Right ventricle myocardium inferior (tissue), 1 donor: ENCODE data around the gene DAZAP1. TPM values are rescaled to one million over a fixed set of nuclear protein-coding genes. Genes with fewer than 3 reads are reported as not detected.

ENCODE experiments used
- ATAC-seq: fragments of 200-7000 bp; cut with Tn5 transposase; one replicate; pipeline ENCODE4 v1.9.1; 2020; ENCODE audit warnings: mild to moderate bottlenecking, moderate library complexity
- DNase-seq: peaks from one replicate; pipeline ENCODE4 v3.0.0; 2021; ENCODE audit errors: missing footprints
- intact Hi-C: fragments of 100-400 bp; cut with DNase I; formaldehyde crosslinking; loops from one replicate; pipeline ENCODE4 v1.11.0; 2022
- total RNA-seq: library from RNA; stranded (reverse); fragmentation: NEBNext Ultra II Directional; extraction: Animal tissue kit (Norgen Biotek cat#: 25700); gene quantifications from one replicate; pipeline ENCODE4 v1.2.1, GENCODE V29; 2021
- donor health status: DM: no; HTN: yes; CAD: no; lungs with severe emphysema.

The DAZAP1 gene
- total RNA-seq, 1 donor from 2014 or later = 88.4 TPM

- DNase-seq = peak; percentile 87
- ATAC-seq = peak; percentile 78
- intact Hi-C loops = no loop called here
These were observed 33.7 kb upstream of the DAZAP1 start for GRCh38 chr19:1373534-1374249.

- DNase-seq (peak; percentile 63), ATAC-seq (peak; percentile 23)
- intact Hi-C loops = no loop called here
These were observed 33.2 kb upstream of the DAZAP1 start for GRCh38 chr19:1374250-1374577.

GRCh38 chr19:1376415-1376805 lies 31.0 kb upstream of the DAZAP1 start:
- DNase-seq (peak; percentile 62), ATAC-seq (no peak)
- intact Hi-C loops = no loop called here

GRCh38 chr19:1377176-1377964 lies 30.0 kb upstream of the DAZAP1 start:
- intact Hi-C loops = no loop called here
- ATAC-seq (no peak), DNase-seq (peak; percentile 48)

- DNase-seq (peak; percentile 50), ATAC-seq (no peak)
- intact Hi-C loops = no loop called here
These were observed 29.2 kb upstream of the DAZAP1 start for GRCh38 chr19:1377965-1378785.

GRCh38 chr19:1379126-1379905 lies 28.1 kb upstream of the DAZAP1 start:
- DNase-seq (peak; percentile 28), ATAC-seq (no peak)
- intact Hi-C loops = no loop called here

GRCh38 chr19:1379961-1380489 lies 27.4 kb upstream of the DAZAP1 start:
- ATAC-seq (no peak), DNase-seq (peak; percentile 45)
- intact Hi-C loops = loop anchor here (5.0 to 10.0 kb wide), 2 partner anchors 103 to 355 kb away; partner anchors contain the start of genes CNN2, FAM174C, RNU6-2 and TMEM259

GRCh38 chr19:1382250-1382649 lies 25.1 kb upstream of the DAZAP1 start:
- no peak for ATAC-seq
- intact Hi-C loops = loop anchor here (2.0 to 10.0 kb wide), 3 partner anchors 27 to 357 kb away; partner anchors contain the start of genes CNN2, FAM174C, RNU6-2 and TMEM259
- DNase-seq = peak; percentile 48

- ATAC-seq (no peak), DNase-seq (no peak)
These were observed 24.4 kb upstream of the DAZAP1 start for GRCh38 chr19:1383017-1383311.

GRCh38 chr19:1383312-1384084 lies 23.9 kb upstream of the DAZAP1 start, which contains the start of gene NDUFS7:
TSS of gene NDUFS7 (plus strand) at chr19:1383907. CDS start at chr19:1383927, 20 bp downstream.
- intact Hi-C loops = loop anchor here (1.0 to 10.0 kb wide), 5 partner anchors 24 to 359 kb away; partner anchors contain the start of genes CNN2, DAZAP1, FAM174C and RNU6-2
- DNase-seq (peak; percentile 93), ATAC-seq (peak; percentile 90)

More at GRCh38 chr19:1383017-1383311, 24.4 kb upstream of the DAZAP1 start:
- intact Hi-C loops = loop anchor here (1.0 to 10.0 kb wide), 5 partner anchors 24 to 358 kb away; partner anchors contain the start of genes CNN2, DAZAP1, FAM174C and RNU6-2

GRCh38 chr19:1384085-1384462 lies 23.3 kb upstream of the DAZAP1 start:
- intact Hi-C loops = loop anchor here (5.0 to 10.0 kb wide), 2 partner anchors 107 to 359 kb away; partner anchors contain the start of genes CNN2, FAM174C, RNU6-2 and TMEM259
- ATAC-seq = peak; percentile 1
- no peak for DNase-seq

- ATAC-seq = no peak
- intact Hi-C loops = loop anchor here (5.0 to 10.0 kb wide), 2 partner anchors 107 to 360 kb away; partner anchors contain the start of genes CNN2, FAM174C, RNU6-2 and TMEM259
These were observed 22.8 kb upstream of the DAZAP1 start for GRCh38 chr19:1384478-1385110.

GRCh38 chr19:1385816-1386215 lies 21.6 kb upstream of the DAZAP1 start:
- intact Hi-C loops = loop anchor here (10.0 kb wide), 1 partner anchor 361 kb away; the partner anchor contains the start of genes CNN2, RNU6-2 and TMEM259
- ATAC-seq (no peak), DNase-seq (no peak)

More at GRCh38 chr19:1384478-1385110, 22.8 kb upstream of the DAZAP1 start:
- DNase-seq = no peak

- ATAC-seq = no peak
- intact Hi-C loops = loop anchor here (10.0 kb wide), 1 partner anchor 362 kb away; the partner anchor contains the start of genes CNN2, RNU6-2 and TMEM259
- DNase-seq = no peak
These were observed 20.3 kb upstream of the DAZAP1 start for GRCh38 chr19:1386945-1387683.
